GM21381 (cell line): Measurements from ENCODE around the gene EME1.
A peak's percentile ranks its signal among the peaks of the same experiment; 100 is the strongest.
"Not testable (repeated sequence)": the region's sequence is repeated elsewhere in the genome, so short reads cannot be mapped to it uniquely, and the experiment has no call there.

ENCODE experiments used
- ATAC-seq: cut with Tn5 transposase; IDR thresholded peaks from one replicate; pipeline ENCODE4 v1.9.1; 2021; ENCODE audit warnings: mild to moderate bottlenecking, moderate library complexity; ENCODE audit not compliant: unreplicated experiment

The EME1 gene

GRCh38 chr17:50389534-50389933 is 16.5 kb downstream of the EME1 start:
- no peak for ATAC-seq

DNA sequence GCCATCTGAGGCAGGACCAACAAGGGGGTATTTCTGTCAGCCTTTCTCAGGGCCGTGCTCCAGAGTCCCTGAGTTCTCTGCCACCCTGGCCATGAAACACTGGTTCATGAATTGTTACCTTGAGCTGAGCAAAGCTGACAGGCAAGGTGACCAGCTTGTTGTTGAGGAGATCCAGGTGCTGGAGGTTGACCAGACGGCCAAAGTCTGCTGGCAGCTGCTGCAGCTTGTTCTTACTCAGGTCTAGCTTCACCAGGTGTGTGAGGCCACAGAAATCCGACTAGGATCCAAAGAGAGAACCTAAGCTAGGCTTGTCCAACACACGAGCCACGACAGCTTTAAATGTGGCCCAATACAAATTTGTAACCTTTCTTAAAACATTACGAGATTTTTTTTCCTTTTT is 19.6 kb downstream of the EME1 start:
- no peak for ATAC-seq

GRCh38 chr17:50393700-50394099 is 20.7 kb downstream of the EME1 start:
- ATAC-seq, result no peak

- no peak for ATAC-seq
These were observed 21.7 kb downstream of the EME1 start for GRCh38 chr17:50394711-50395110.

GRCh38 chr17:50396261-50397110 is 23.5 kb downstream of the EME1 start:
- ATAC-seq, result no peak

DNA sequence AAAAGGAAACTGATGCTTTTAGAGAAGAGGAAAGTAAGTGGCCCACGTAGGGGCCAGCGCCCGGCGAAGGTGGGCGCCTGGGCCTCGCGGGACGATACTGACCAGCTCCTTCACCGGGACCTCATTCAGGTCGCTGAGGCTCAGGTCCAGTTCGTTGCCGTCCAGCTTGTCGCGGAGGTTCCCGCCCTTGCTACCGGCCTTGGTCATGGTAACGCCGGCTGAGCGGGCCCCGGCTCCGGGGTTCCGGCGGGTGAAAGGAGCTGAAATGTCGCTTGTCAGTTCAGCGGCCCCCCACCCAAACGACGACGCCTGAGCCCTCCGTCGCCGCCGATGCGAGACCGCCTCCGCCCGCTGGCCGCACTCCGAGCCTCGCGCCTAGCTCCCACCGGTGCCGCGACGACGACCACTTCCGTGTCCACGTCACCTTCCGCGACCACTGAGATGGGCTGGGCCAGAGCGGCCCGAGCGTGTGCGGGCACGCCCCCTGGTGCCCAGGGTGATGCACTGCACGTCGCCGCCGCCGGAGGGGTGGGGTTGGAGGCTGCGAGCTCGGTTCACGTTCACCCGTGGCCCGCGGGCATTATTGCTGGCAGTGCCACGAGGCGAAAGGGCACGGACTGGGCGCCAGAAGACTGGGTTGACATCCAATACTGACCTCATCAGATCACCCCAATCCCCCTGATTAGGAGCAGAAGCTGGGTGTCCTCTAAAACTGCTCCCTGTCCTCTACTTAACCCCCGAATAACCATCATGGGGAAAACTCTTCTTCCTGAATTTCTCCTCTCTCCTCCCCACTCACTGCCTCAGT is 24.3 kb downstream of the EME1 start, which contains the start of gene LRRC59:
Gene LRRC59 (minus strand): TSS at position 413 of the 808 bp plus-strand sequence. CDS start 206 bp downstream, at position 207.
- ATAC-seq, result peak; percentile 97

- no peak for ATAC-seq
These were observed 24.9 kb downstream of the EME1 start for GRCh38 chr17:50397919-50398285.

GRCh38 chr17:50398672-50399071 is 25.6 kb downstream of the EME1 start:
- ATAC-seq, result not testable (repeated sequence)

GRCh38 chr17:50399591-50399990 is 26.6 kb downstream of the EME1 start:
- ATAC-seq, result not testable (repeated sequence)

- ATAC-seq, result not testable (repeated sequence)
These were observed 32.3 kb downstream of the EME1 start for GRCh38 chr17:50405351-50405750.

- ATAC-seq, result no peak
These were observed 33.5 kb downstream of the EME1 start for GRCh38 chr17:50406578-50406977.

DNA sequence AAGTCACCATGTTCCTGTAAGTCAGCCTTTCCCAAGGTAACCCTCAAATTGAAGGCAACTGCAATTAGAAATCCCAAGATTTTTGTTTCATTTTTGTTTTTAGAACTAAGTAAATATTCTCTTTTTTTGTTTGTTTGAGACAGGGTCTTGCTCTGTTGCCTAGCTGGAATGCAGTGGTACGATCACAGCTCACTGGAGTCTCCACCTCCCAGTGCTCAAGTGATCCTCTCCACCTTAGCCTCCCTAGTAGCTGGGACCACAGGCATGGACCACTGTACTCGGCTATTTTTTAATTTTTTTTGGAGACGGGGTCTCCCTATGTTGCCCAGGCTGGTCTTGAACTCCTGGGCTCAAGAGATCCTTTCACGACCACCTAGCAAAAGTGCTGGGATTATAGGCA is 34.9 kb downstream of the EME1 start:
- ATAC-seq, result no peak

DNA sequence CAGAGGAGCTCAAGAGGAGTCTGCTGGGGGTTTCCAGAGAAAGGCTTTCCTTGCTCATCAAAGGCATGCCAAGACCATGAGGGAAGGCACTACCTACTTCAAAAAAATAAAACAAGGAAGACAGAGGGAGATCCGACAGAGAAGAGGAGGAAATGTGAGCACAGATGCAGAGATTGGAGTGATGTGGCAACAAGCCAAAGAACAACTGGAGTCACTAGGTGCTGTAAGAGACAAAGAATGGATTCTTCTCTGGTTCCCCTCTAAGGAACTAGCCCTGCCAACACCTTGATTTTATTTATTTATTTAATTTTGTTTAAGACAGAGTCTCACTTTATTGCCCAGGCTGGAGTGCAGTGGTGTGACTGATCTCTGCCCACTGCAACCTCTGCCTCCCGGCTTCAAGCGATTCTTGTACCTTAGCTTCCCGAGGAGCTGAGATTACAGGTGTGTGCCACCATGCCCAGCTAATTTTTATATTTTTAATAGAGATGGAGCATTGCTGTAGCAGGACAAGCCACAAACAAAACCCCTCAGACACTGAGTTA is 39.2 kb downstream of the EME1 start:
- no peak for ATAC-seq

GRCh38 chr17:50414808-50415207 is 41.8 kb downstream of the EME1 start:
- ATAC-seq, result no peak

DNA sequence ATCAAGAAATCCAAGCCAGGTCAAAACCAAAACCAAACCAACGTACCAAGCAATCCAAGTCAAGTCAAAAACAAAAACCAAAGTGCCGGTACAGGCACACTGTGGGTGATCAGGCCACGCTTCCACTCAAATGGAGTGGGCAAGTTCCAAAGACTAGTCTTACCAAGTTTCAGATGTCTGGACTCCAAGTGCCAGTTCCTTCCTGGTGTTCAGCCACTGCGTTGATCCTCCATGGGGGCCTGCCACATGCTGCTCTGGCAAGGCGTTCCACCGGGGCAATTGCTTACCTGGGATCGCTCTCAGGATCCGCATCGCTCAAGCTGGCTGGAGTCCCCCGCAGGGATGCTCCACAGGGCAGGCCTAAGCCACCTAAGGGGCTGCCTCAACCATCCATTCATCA is 46.5 kb downstream of the EME1 start:
- ATAC-seq, result not testable (repeated sequence)

DNA sequence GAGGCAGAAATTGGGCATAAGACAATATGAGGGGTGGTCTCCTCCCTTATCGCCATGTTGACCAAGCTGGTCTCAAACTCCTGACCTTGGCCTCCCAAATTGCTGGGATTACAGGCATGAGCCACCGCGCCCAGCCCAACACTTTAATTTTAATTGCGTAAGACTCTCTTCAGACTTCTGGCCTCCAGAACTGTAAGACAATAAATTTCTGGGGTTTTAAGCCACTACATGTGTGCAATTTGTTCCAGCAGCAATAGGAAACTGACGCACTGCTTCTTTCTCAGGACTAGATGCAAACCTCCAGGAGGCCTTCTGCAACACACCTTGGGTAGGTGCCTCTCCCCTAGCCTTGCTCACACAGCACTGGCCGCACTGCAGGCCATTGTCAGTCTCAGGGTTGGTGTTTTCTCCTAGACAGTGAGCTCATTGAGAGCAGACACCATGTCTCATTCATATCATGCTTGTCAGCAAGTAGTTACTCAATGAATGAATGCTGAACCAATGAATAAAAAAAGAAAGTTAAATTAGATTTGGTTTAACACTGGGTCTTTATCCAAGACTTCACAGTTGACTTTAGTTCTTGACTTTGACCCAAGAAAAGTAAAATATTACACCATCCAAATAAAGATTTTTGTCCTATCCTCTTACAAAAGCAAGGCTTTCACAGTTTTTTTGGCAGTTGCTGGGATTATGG is 47.5 kb downstream of the EME1 start:
- ATAC-seq, result no peak

GRCh38 chr17:50421308-50422051 is 48.5 kb downstream of the EME1 start:
- no peak for ATAC-seq

GRCh38 chr17:50422738-50423137 is 49.7 kb downstream of the EME1 start:
- no peak for ATAC-seq

- ATAC-seq, result no peak
These were observed 50.6 kb downstream of the EME1 start for GRCh38 chr17:50423553-50424159.
